ENCODE measurements around the gene CHMP3.
A peak's percentile ranks its signal among the peaks of the same experiment; 100 is the strongest.

Gene CHMP3

GRCh38 chr2:86562485-86562921 is 740 bp downstream of the CHMP3 start:
- H3K4me2 ChIP-seq (ENCODE audit: low read depth, low read length): peak overlapping the region; percentile 73
- no peak for DNase-seq

GRCh38 chr2:86557836-86558235 is 5.4 kb downstream of the CHMP3 start:
- Histone ChIP-seq H3K36me3 (replicated peaks; ENCODE audit: insufficient read depth, low read length) (0 out of 2 replicates have a peak, but pooled peaks cover 3% of the 10 kb centered on the region), H3K9ac (ENCODE audit: low read length) (no peak overlapping the region), H3K4me1 (ENCODE audit: low read length) (peaks cover 6% of the 10 kb centered on the region; the same call in 1 of the 2 replicates), H3K27me3 (replicated peaks; ENCODE audit: insufficient read depth, low read length) (no peaks in the 10 kb centered on the region), H3K4me2 (ENCODE audit: low read depth, low read length) (no peak overlapping the region), H3K79me2 (ENCODE audit: low read length) (peaks cover 97% of the 10 kb centered on the region), H3F3A (ENCODE audit: insufficient read depth, low read length) (0 out of 2 replicates have a peak, but pooled peaks cover 2% of the 10 kb centered on the region), H2AFZ (ENCODE audit: low read length) (no peak overlapping the region), H3K27ac (ENCODE audit: low read length) (no peak overlapping the region), H3K9me3 (replicated peaks; ENCODE audit: insufficient read depth, low read length) (no peaks in the 10 kb centered on the region), H3K9me2 (replicated peaks; ENCODE audit: insufficient read depth, low read length) (no peaks in the 10 kb centered on the region), H3K4me3 (ENCODE audit: low read length) (no peak overlapping the region), H4K20me1 (ENCODE audit: insufficient read depth, low read length) (no peaks in the 10 kb centered on the region)
- TF ChIP-seq EZH2 (optimal IDR thresholded peaks at IDR 0.05; ENCODE audit: low read depth, low read length): no peak
- TF ChIP-seq CTCF (IDR thresholded peaks at IDR 0.05; ENCODE audit: low read length): no peak
- TF ChIP-seq EZH2phosphoT487 (IDR thresholded peaks at IDR 0.05; ENCODE audit: low read length): no peak
- no peak for DNase-seq

More at GRCh38 chr2:86562485-86562921, 740 bp downstream of the CHMP3 start:
- H3K9me2 ChIP-seq (replicated peaks; ENCODE audit: insufficient read depth, low read length): no peaks in the 10 kb centered on the region
- no peaks in the 10 kb centered on the region for H3K27me3 ChIP-seq (replicated peaks; ENCODE audit: insufficient read depth, low read length)
- H3K9me3 ChIP-seq (replicated peaks; ENCODE audit: insufficient read depth, low read length): no peaks in the 10 kb centered on the region
- H3F3A ChIP-seq (ENCODE audit: insufficient read depth, low read length): 0 out of 2 replicates have a peak, but pooled peaks cover 5% of the 10 kb centered on the region
- H4K20me1 ChIP-seq (ENCODE audit: insufficient read depth, low read length): no peaks in the 10 kb centered on the region
- H3K79me2 ChIP-seq (ENCODE audit: low read length): peaks cover 54% of the 10 kb centered on the region
- peak overlapping the region; percentile 93 for H3K4me3 ChIP-seq (ENCODE audit: low read length)
- peaks cover 12% of the 10 kb centered on the region for H3K4me1 ChIP-seq (ENCODE audit: low read length)
- H3K27ac ChIP-seq (ENCODE audit: low read length): peak overlapping the region; percentile 99
- H2AFZ ChIP-seq (ENCODE audit: low read length): peak overlapping the region; percentile 95
- peak overlapping the region; percentile 100 for H3K9ac ChIP-seq (ENCODE audit: low read length)
- H3K36me3 ChIP-seq (replicated peaks; ENCODE audit: insufficient read depth, low read length): no peaks in the 10 kb centered on the region
- TF ChIP-seq EZH2 (optimal IDR thresholded peaks at IDR 0.05; ENCODE audit: low read depth, low read length): no peak
- no peak for TF ChIP-seq CTCF (IDR thresholded peaks at IDR 0.05; ENCODE audit: low read length)
- TF ChIP-seq EZH2phosphoT487 (IDR thresholded peaks at IDR 0.05; ENCODE audit: low read length): no peak

- Histone ChIP-seq H3K9me2 (replicated peaks; ENCODE audit: insufficient read depth, low read length) (no peaks in the 10 kb centered on the region), H3K9ac (ENCODE audit: low read length) (no peak overlapping the region), H4K20me1 (ENCODE audit: insufficient read depth, low read length) (no peaks in the 10 kb centered on the region), H3K9me3 (replicated peaks; ENCODE audit: insufficient read depth, low read length) (no peaks in the 10 kb centered on the region), H2AFZ (ENCODE audit: low read length) (no peak overlapping the region), H3K36me3 (replicated peaks; ENCODE audit: insufficient read depth, low read length) (0 out of 2 replicates have a peak, but pooled peaks cover 3% of the 10 kb centered on the region), H3K27ac (ENCODE audit: low read length) (no peak overlapping the region), H3K4me2 (ENCODE audit: low read depth, low read length) (no peak overlapping the region), H3K27me3 (replicated peaks; ENCODE audit: insufficient read depth, low read length) (no peaks in the 10 kb centered on the region), H3K4me1 (ENCODE audit: low read length) (no peaks in the 10 kb centered on the region), H3F3A (ENCODE audit: insufficient read depth, low read length) (no peaks in the 10 kb centered on the region), H3K4me3 (ENCODE audit: low read length) (no peak overlapping the region), H3K79me2 (ENCODE audit: low read length) (peaks cover 97% of the 10 kb centered on the region)
- TF ChIP-seq EZH2 (optimal IDR thresholded peaks at IDR 0.05; ENCODE audit: low read depth, low read length) (no peak), CTCF (IDR thresholded peaks at IDR 0.05; ENCODE audit: low read length) (no peak), EZH2phosphoT487 (IDR thresholded peaks at IDR 0.05; ENCODE audit: low read length) (no peak)
- no peak for DNase-seq
These were observed 6.7 kb downstream of the CHMP3 start for GRCh38 chr2:86556508-86556907.

All from MM.1S (cell line).